ENCODE results near the gene CLEC5A.

DNA sequence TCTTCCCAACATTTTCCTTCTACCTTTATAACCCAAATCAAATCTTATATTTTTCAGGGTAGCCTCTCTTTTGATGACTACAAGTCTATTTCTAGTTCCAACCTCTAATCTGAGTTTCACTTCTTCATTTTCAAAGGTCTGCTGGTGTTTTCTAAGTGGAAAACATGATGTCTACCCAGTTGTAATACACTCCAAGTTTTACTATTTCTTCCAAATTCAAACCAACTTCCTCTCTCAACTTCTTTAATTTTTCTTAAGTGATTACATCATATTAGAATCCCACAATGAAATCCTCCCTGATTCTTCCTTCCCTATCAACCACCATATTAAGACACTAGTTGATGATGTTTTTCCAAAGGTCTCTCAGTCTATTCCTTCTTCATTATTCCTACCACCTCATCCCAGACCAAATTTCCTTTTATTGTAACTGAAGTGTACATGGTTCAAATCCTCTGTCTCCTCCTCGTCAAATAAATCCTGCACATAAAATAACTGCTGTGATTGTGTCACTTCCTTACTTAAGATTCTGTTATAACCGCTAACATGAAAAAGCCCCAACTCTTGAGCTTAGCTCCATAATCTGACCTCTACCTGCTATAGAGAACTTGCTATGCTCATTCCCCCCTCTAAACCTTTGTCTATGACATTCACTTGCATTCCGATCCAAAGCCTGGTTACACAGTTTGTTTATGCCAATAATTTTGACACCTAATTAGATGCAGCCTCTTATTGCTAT lies 14.1 kb upstream of the CLEC5A start:
- TF ChIP-seq EZH2 (IDR thresholded peaks at IDR 0.05; ENCODE audit: borderline replicate concordance) = no peak
- TF ChIP-seq EZH2phosphoT487 (IDR thresholded peaks at IDR 0.05; ENCODE audit: low read depth, severe bottlenecking, unreplicated experiment) = no peak
